ENCODE results near the gene SRC. TPM values are rescaled to one million over a fixed set of nuclear protein-coding genes. Genes with fewer than 3 reads are reported as not detected.
A peak's percentile ranks its signal among the peaks of the same experiment; 100 is the strongest.

SRC gene
- total and polyA plus RNA-seq, 10 donors, result 7.0 to 68.0 (median 31.2) TPM

DNA sequence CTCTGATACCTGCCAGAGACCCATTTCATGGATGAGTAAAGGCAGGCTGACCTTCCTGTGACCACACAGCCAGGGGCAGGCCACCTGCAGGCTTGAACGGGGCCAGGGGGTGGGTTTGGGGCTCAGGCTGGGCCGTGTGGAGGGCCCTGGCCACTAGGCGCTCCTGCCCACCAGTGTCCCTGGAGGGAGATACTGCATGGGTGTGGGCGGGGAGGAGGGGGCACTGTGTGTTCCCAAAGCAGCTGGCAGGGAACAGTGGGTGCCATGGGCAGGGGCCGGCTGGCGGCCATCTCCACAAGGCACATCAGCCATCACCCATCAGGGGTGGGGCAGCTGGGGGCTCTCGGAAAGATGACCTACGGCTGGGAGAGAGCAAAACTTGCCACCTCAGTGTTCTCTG is 15.4 kb downstream of the SRC start:
- Histone ChIP-seq H3K4me1 (peaks cover 0 to 67% (median 25%) of the 10 kb centered on the region in 6 donors), H3K36me3 (peaks cover 0 to 7% (median 0%) of the 10 kb centered on the region in 6 donors), H3K4me3 (no peak overlapping the region), H3K27me3 (replicated peaks in 1 of 7) (no peaks in the 10 kb centered on the region), H3K9me3 (no peaks in the 10 kb centered on the region), H3K27ac (no peak overlapping the region)
- peak; percentile 66 for DNase-seq
- 72 to 87% (median 86%) methylated on average over 5 to 8 of the region's 8 CpGs for WGBS, 5 donors
- intact Hi-C loops (cut with DNase I; ENCODE audit: low total_unique reads), result no loop called here
- TF ChIP-seq POLR2A (IDR thresholded peaks at IDR 0.05) (no peak), POLR2AphosphoS5 (IDR thresholded peaks at IDR 0.05) (no peak)
- TF ChIP-seq, protein P1, sequence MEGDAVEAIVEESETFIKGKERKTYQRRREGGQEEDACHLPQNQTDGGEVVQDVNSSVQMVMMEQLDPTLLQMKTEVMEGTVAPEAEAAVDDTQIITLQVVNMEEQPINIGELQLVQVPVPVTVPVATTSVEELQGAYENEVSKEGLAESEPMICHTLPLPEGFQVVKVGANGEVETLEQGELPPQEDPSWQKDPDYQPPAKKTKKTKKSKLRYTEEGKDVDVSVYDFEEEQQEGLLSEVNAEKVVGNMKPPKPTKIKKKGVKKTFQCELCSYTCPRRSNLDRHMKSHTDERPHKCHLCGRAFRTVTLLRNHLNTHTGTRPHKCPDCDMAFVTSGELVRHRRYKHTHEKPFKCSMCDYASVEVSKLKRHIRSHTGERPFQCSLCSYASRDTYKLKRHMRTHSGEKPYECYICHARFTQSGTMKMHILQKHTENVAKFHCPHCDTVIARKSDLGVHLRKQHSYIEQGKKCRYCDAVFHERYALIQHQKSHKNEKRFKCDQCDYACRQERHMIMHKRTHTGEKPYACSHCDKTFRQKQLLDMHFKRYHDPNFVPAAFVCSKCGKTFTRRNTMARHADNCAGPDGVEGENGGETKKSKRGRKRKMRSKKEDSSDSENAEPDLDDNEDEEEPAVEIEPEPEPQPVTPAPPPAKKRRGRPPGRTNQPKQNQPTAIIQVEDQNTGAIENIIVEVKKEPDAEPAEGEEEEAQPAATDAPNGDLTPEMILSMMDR (IDR thresholded peaks at IDR 0.05 in 8 of 11, conservative IDR thresholded peaks at IDR 0.05 in 3 of 11), result no peak

DNA sequence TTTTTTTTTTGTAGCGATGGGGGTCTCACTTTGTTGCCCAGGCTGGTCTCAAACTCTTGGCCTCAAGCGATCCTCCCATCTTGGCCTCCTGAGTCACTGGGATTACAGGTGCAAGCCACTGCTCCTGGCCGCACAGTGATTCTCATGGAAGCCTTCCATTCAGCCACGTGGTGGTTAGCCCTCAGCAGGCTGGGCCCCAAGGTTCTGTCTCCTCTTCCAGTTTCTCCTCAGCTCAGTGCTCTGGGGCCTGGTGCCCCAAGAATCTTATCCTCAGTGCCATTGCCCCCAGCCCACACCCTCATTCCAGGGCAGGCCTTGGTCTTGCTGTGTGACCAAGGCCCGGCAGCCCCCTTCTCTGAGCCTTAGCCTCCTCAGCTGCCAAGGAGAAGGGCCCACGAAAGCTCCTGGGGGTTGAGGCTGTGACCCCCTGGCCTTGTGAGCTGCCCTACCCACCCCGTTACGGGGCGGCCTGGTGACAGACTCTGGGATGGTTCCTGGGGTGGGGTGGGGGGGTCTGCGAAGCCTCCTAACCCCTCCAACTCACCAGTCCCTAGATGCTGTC is 16.4 kb downstream of the SRC start:
- H3K36me3 ChIP-seq, result peaks cover 0 to 7% (median 0%) of the 10 kb centered on the region in 6 donors
- WGBS, 5 donors, result 86 to 92% (median 90%) methylated on average over 9 to 10 of the region's 10 CpGs
- no peaks in the 10 kb centered on the region for H3K27me3 ChIP-seq (replicated peaks in 1 of 7)
- peak; percentile 55 for DNase-seq
- no peak overlapping the region for H3K4me3 ChIP-seq
- no peak overlapping the region for H3K27ac ChIP-seq
- no peaks in the 10 kb centered on the region for H3K9me3 ChIP-seq
- TF ChIP-seq, protein P1 (IDR thresholded peaks at IDR 0.05 in 8 of 11, conservative IDR thresholded peaks at IDR 0.05 in 3 of 11), result no peak
- no peak for TF ChIP-seq POLR2A (IDR thresholded peaks at IDR 0.05)
- peaks cover 0 to 67% (median 25%) of the 10 kb centered on the region in 6 donors for H3K4me1 ChIP-seq
- intact Hi-C loops (cut with DNase I; ENCODE audit: low total_unique reads), result no loop called here

DNA sequence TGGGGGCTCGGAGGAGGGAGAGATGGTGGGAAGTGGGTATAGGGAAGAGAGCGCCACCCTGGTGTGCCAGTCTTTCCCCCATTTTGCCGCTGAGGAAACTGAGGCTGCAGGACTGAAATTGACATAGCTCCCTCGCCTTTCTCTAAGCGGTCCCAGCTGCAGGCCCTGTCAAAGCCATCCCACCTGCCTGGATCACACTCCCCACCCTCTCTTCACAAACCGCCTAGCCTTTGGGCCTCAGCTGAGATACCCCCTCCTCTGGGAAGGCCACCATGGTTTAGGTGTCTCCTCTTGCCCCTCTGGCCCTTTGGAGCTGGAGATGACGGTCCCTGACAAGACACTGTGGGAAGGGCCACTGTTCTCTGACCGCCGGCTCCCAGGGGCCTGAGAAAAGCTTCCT is 16.9 kb downstream of the SRC start:
- DNase-seq, result peak; percentile 55
- intact Hi-C loops (cut with DNase I; ENCODE audit: low total_unique reads), result no loop called here
- H3K36me3 ChIP-seq, result peaks cover 0 to 7% (median 0%) of the 10 kb centered on the region in 6 donors
- TF ChIP-seq POLR2AphosphoS5 (IDR thresholded peaks at IDR 0.05) (no peak), POLR2A (IDR thresholded peaks at IDR 0.05) (no peak)
- TF ChIP-seq, protein P1 (IDR thresholded peaks at IDR 0.05 in 8 of 11, conservative IDR thresholded peaks at IDR 0.05 in 3 of 11), result no peak
- H3K27ac ChIP-seq, result peak overlapping the region in 1 of 8 donors; percentile 27
- H3K4me1 ChIP-seq, result peaks cover 0 to 67% (median 21%) of the 10 kb centered on the region in 6 donors
- WGBS, 5 donors, result 93 to 99% (median 95%) methylated on average over 9 of the region's 9 CpGs
- H3K4me3 ChIP-seq, result no peak overlapping the region
- no peaks in the 10 kb centered on the region for H3K9me3 ChIP-seq
- H3K27me3 ChIP-seq (replicated peaks in 1 of 7), result no peaks in the 10 kb centered on the region

DNA sequence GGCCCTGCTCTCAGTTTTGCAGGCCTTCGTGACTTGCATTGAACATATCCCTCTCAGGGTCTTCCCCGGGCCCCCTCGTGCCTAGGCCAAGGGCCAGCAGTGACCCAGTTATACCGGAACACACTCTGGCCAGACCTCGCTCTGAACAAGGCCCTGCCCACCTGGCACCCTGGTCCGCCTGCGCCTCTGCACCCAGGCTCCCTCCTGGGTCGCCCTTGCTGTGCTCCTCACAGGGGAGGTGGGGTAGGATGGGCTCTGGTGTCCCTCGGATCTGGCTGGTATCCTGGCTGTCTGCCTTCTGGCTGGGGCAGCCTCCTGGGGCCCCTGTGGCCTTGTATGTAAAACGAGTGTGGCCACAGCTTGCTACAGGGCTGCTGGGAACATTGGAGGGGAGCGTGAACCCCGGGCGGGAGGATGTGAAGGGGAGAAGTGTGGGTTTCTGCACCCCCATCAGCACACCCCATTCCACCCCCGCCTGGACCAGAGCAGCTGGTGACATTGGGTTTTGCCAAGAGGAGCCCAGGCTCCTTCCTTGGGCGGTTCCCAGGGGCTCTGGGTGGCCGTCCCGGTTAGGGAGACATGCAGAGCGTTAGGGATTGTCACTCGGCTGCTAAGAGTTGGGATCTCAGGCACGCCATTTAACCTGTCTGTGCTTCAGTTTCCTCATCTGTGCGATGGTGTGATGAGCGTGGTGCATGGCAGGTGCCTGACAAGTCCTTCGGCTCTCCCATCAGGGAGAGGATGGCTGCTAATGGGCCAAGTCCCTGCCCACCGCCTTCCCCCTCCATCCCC is 17.5 kb downstream of the SRC start:
- Histone ChIP-seq H3K36me3 (peaks cover 0 to 7% (median 0%) of the 10 kb centered on the region in 6 donors), H3K9me3 (no peaks in the 10 kb centered on the region), H3K27me3 (replicated peaks in 1 of 7) (no peaks in the 10 kb centered on the region), H3K4me3 (no peak overlapping the region), H3K27ac (peak overlapping the region in 2 of 8 donors; percentile 31 to 36), H3K4me1 (peaks cover 0 to 62% (median 18%) of the 10 kb centered on the region in 6 donors)
- intact Hi-C loops (cut with DNase I; ENCODE audit: low total_unique reads), result no loop called here
- DNase-seq, result peak; percentile 67
- WGBS, 5 donors, result 82 to 95% (median 88%) methylated on average over 20 to 24 of the region's 24 CpGs
- TF ChIP-seq, protein P1 (IDR thresholded peaks at IDR 0.05 in 8 of 11, conservative IDR thresholded peaks at IDR 0.05 in 3 of 11), result no peak
- TF ChIP-seq POLR2A (IDR thresholded peaks at IDR 0.05) (no peak), POLR2AphosphoS5 (IDR thresholded peaks at IDR 0.05) (no peak)
